PC-9 (cell line): ENCODE results near the gene ZRANB2. TPM values are rescaled to one million over a fixed set of nuclear protein-coding genes. Genes with fewer than 3 reads are reported as not detected.

Source experiments
- BruUV-seq: library from RNA; stranded (reverse); fragments of 400-500 nt; replicated peaks from 2 replicates; lab custom pipeline; 2021; lab: Mats Ljungman, UMichigan
- CTCF ChIA-PET: fragments of 300-600 bp; sonication (Branson Sonifier 250); formaldehyde crosslinking; loops from one replicate; lab custom pipeline; 2022; ENCODE audit warnings: antibody characterized with exemption; lab: Charles Lee
- POLR2A ChIA-PET: fragments of 300-600 bp; sonication (Branson Sonifier 250); formaldehyde crosslinking; loops from one replicate; lab custom pipeline; 2022; ENCODE audit warnings: antibody characterized with exemption; ENCODE audit not compliant: unreplicated experiment; lab: Charles Lee
- DNase-seq, 2 experiments: peaks; one replicate each; pipeline versions ENCODE4 v3.0.0 to v3.0.0-alpha.2; 2015 to 2022; ENCODE audit warnings: mixed read lengths in 1 of 2
- H2AFZ ChIP-seq: fragments of 200-600 bp; sonication (generic); 2 replicates; pipeline ENCODE4 v1.8.1; 2017; ENCODE audit warnings: antibody characterized with exemption
- H3F3A ChIP-seq: fragments of 200-600 bp; sonication (generic); 2 replicates; pipeline ENCODE4 v1.8.1; 2017; ENCODE audit warnings: antibody characterized with exemption, mild to moderate bottlenecking, low read depth; ENCODE audit not compliant: insufficient read depth
- H3K27ac ChIP-seq: fragments of 200-600 bp; sonication (generic); 2 replicates; pipeline ENCODE4 v1.6.1; 2016; ENCODE audit warnings: mixed run types
- H3K27me3 ChIP-seq: fragments of 200-600 bp; sonication (generic); 2 replicates; pipeline ENCODE4 v1.6.1; 2016; ENCODE audit warnings: low read depth, mixed run types; ENCODE audit not compliant: insufficient read depth
- H3K36me3 ChIP-seq: fragments of 200-600 bp; sonication (generic); 2 replicates; pipeline ENCODE4 v1.6.1; 2016; ENCODE audit warnings: low read depth, mixed run types
- H3K4me1 ChIP-seq: fragments of 200-600 bp; sonication (generic); replicated peaks from 2 replicates; pipeline ENCODE4 v1.6.1; 2016; ENCODE audit warnings: mixed run types; ENCODE audit not compliant: insufficient read depth
- H3K4me2 ChIP-seq: fragments of 200-600 bp; sonication (generic); 2 replicates; pipeline ENCODE4 v1.6.1; 2017; ENCODE audit warnings: mixed run types
- H3K4me3 ChIP-seq: fragments of 200-600 bp; sonication (generic); 2 replicates; pipeline ENCODE4 v1.6.1; 2016; ENCODE audit warnings: mixed run types
- H3K79me2 ChIP-seq: fragments of 200-600 bp; sonication (generic); 2 replicates; pipeline ENCODE4 v1.6.1; 2017; ENCODE audit warnings: low read depth, mixed run types
- H3K9me2 ChIP-seq: fragments of 200-600 bp; sonication (generic); 2 replicates; pipeline ENCODE4 v1.8.1; 2017; ENCODE audit warnings: mild to moderate bottlenecking; ENCODE audit not compliant: insufficient read depth
- H3K9me3 ChIP-seq: fragments of 200-600 bp; sonication (generic); 2 replicates; pipeline ENCODE4 v1.8.1; 2016; ENCODE audit warnings: low read depth; ENCODE audit not compliant: insufficient read depth
- H4K20me1 ChIP-seq: fragments of 200-600 bp; sonication (generic); 2 replicates; pipeline ENCODE4 v1.8.1; 2017; ENCODE audit not compliant: insufficient read depth
- EZH2 ChIP-seq: fragments of 200-600 bp; sonication (generic); IDR thresholded peaks from 2 replicates; pipeline ENCODE4 v1.8.0; 2017; ENCODE audit warnings: antibody characterized with exemption, low read depth
- intact Hi-C: fragments of 100-400 bp; cut with micrococcal nuclease; formaldehyde crosslinking; loops from one replicate; pipeline ENCODE4 v1.10.0; 2022; ENCODE audit not compliant: unreplicated experiment
- total RNA-seq: library from RNA; stranded (reverse); gene quantifications from 2 replicates; pipeline ENCODE4 v1.2.3, GENCODE V29; 2021
- TF ChIP-seq, protein P1 (sequence below): fragments of 200-600 bp; sonication (generic); conservative IDR thresholded peaks from 2 replicates; pipeline ENCODE4 v1.6.1; 2017; ENCODE audit warnings: mixed run types, antibody characterized with exemption, mild to moderate bottlenecking, moderate library complexity

ZRANB2 gene
- total RNA-seq, 1 experiment from 2014 or later = 79.6 TPM

DNA sequence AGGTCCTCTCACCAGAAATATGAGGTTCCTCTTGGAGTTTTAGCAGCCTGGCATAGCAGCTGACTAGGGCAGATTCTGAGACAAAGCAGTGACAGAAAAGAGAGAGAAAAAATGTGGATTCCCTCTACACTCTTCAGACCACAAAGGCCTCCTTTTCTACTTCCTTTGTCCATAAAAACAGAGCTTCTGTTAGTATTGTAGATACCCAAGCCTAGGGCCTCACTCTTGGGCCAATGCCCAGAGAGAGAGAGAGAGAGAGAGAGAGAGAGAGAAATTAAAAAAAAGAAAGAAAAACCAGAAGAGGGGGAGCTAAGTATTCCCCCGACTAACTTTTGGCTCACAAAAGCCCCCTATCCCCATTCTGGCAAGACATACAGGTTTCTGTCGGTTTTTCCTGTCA, 2.4 kb upstream of the ZRANB2 start:
- H3K36me3 ChIP-seq = peaks cover 8% of the 10 kb centered on the region
- TF ChIP-seq, protein P1, sequence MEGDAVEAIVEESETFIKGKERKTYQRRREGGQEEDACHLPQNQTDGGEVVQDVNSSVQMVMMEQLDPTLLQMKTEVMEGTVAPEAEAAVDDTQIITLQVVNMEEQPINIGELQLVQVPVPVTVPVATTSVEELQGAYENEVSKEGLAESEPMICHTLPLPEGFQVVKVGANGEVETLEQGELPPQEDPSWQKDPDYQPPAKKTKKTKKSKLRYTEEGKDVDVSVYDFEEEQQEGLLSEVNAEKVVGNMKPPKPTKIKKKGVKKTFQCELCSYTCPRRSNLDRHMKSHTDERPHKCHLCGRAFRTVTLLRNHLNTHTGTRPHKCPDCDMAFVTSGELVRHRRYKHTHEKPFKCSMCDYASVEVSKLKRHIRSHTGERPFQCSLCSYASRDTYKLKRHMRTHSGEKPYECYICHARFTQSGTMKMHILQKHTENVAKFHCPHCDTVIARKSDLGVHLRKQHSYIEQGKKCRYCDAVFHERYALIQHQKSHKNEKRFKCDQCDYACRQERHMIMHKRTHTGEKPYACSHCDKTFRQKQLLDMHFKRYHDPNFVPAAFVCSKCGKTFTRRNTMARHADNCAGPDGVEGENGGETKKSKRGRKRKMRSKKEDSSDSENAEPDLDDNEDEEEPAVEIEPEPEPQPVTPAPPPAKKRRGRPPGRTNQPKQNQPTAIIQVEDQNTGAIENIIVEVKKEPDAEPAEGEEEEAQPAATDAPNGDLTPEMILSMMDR = no peak
- TF ChIP-seq EZH2 = no peak
- no peak overlapping the region for H3K4me2 ChIP-seq
- H3F3A ChIP-seq = peaks cover 6% of the 10 kb centered on the region; the same call in 1 of the 2 replicates
- ChIA-PET CTCF (interaction anchor here (0.7 kb wide), 1 partner anchor 464 kb away, joined by 4 read pairs; no protein-coding TSS in a partner anchor), POLR2A (no interaction called here)
- no peaks in the 10 kb centered on the region for H3K9me3 ChIP-seq
- H3K9me2 ChIP-seq = no peaks in the 10 kb centered on the region
- no peak overlapping the region for H3K27ac ChIP-seq
- no TSS peak for BruUV-seq
- no peak for DNase-seq
- H3K4me1 ChIP-seq = peaks cover 21% of the 10 kb centered on the region
- peaks cover 26% of the 10 kb centered on the region for H3K79me2 ChIP-seq
- peaks cover 20% of the 10 kb centered on the region for H4K20me1 ChIP-seq
- intact Hi-C loops = loop anchor here (5.0 kb wide), 1 partner anchor 439 kb away; no protein-coding TSS in a partner anchor
- no peaks in the 10 kb centered on the region for H3K27me3 ChIP-seq
- no peak overlapping the region for H2AFZ ChIP-seq
- no peak overlapping the region for H3K4me3 ChIP-seq

DNA sequence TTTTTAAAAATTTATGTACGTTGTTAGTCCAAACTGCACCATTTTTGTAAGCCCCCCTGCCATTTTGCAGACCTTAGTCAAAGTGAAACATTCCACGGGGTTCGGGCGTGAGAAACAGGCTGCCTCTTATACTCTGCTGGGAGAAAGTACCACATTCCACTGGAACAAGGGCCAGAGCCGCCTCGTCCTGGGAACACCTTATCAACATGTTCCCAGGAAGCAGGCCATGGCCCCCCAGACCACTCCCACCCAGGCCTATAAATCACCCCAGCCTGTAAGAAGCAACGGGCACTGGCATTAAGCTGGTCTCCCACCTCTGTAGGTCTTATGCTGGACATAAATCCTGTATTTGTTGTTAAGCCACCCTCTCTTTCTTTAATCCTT, 854 bp upstream of the ZRANB2 start:
- Histone ChIP-seq H3K27ac (peak overlapping the region; percentile 83; the same call in 1 of the 2 replicates), H3K4me3 (peak overlapping the region; percentile 82), H3F3A (peaks cover 6% of the 10 kb centered on the region), H3K9me3 (no peaks in the 10 kb centered on the region), H3K4me2 (peak overlapping the region; percentile 88), H3K27me3 (no peaks in the 10 kb centered on the region), H3K4me1 (peaks cover 21% of the 10 kb centered on the region), H3K9me2 (no peaks in the 10 kb centered on the region), H2AFZ (peak overlapping the region; percentile 82), H4K20me1 (peaks cover 29% of the 10 kb centered on the region), H3K79me2 (peaks cover 40% of the 10 kb centered on the region), H3K36me3 (peaks cover 23% of the 10 kb centered on the region)
- TSS peak; percentile 96 for BruUV-seq
- POLR2A ChIA-PET = no interaction called here
- intact Hi-C loops = loop anchor here (2.0 to 5.0 kb wide), 2 partner anchors 441 to 877 kb away; partner anchors contain the start of gene LRRC40
- DNase-seq = no peak
- no peak for TF ChIP-seq EZH2
- TF ChIP-seq, protein P1 = no peak
- CTCF ChIA-PET = no interaction called here

DNA sequence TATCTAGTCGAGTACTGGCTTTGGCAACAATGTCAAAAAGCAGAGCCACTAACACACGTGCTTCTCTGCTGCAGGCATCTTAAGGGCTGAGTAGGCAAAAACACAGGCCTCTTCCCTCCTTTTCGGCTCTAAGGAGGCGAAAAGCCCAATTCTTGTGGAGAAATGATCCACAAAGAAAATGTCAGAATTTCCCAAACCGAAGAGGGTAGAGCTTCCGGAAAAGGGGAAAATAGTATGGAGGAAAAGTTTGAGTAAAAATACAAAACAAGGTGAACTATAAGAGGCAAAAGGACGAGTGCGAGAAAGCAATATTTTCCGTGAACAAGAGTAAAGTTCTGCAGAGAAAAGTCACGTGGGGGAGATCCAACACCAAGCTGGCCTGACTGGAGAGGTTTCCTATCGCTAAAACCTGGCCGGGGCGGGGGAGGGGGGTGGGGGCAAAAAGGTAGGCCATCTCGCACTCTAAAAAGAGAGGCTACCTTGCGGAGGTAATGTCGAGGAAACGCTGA, 551 bp downstream of the ZRANB2 start:
- DNase-seq = no peak
- no peak for TF ChIP-seq EZH2
- TF ChIP-seq, protein P1 = no peak
- H3K4me3 ChIP-seq = peak overlapping the region; percentile 82
- peak overlapping the region; percentile 82 for H2AFZ ChIP-seq
- ChIA-PET CTCF (no interaction called here), POLR2A (interaction anchor here (0.6 to 0.7 kb wide), 3 partner anchors 588 to 859 kb away, joined by 3 to 6 read pairs (median 6); no protein-coding TSS in a partner anchor)
- peaks cover 52% of the 10 kb centered on the region for H3K79me2 ChIP-seq
- H3K4me1 ChIP-seq = peaks cover 21% of the 10 kb centered on the region
- TSS peak; percentile 64 for BruUV-seq
- H3K9me2 ChIP-seq = no peaks in the 10 kb centered on the region
- peaks cover 37% of the 10 kb centered on the region for H3K36me3 ChIP-seq
- peaks cover 42% of the 10 kb centered on the region for H4K20me1 ChIP-seq
- H3K9me3 ChIP-seq = no peaks in the 10 kb centered on the region
- H3F3A ChIP-seq = peaks cover 6% of the 10 kb centered on the region
- intact Hi-C loops = loop anchor here (2.0 to 5.0 kb wide), 2 partner anchors 442 to 875 kb away; partner anchors contain the start of gene LRRC40
- peak overlapping the region; percentile 88 for H3K4me2 ChIP-seq
- no peaks in the 10 kb centered on the region for H3K27me3 ChIP-seq
- H3K27ac ChIP-seq = peak overlapping the region; percentile 83
